ENCODE measurements around the gene GRPEL1.
A peak's percentile ranks its signal among the peaks of the same experiment; 100 is the strongest.
"Not testable (repeated sequence)": the region's sequence is repeated elsewhere in the genome, so short reads cannot be mapped to it uniquely, and the experiment has no call there.

GRPEL1 gene

DNA sequence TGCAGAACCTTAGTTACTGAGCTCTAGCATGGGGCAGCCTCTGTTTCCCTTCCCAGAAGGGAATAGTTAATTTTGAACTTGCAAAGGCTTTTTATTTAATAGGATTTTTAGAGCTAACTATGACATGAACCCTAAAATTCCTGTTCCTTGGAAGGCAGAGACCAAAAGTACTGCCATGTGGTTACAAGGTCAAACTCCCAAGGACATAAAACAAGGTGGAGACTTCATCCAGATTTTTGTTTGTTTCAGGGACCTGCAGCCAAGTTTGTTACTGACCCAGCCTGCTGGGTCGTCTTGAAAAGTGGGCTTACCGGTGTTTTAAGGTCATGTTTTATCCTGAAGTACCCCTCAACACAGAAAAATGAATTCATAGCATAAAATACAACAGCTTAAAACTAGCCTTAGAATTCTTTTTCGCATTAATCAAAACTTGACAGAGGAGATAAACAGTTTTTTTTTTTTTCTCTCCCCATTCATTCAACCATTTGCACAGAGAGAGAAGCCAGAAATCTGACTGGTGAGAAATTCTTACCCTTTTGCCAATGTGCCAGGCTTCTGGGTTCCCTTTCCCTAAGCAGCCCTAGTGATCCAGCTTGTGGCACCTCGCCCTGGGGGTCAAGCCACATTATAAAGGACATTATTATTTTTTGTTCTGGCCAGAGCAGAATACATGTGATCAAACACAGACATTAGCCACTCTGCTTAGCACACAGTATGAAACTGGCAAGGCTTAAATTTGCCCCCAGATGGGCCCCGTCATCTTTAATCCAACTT is 21.5 kb upstream of the GRPEL1 start:
- no peak for DNase-seq

DNA sequence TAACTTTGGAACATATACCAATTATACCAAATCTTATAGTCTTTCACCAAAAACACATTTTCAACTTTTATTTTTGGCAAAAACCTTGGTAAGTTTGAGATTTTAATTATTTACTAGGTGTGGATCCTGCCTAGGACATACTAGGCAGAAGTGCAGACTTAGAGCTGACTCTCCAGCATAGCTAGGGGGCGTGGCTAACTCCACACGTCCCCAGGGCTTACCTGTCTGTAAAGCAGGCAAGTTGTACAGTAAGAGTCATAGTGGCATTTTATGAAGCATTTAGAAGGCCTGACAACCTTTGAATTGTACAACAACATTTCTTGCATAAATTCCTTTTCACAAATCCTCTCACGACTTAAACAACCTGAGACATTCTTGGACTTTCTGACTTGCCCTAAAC is 19.2 kb upstream of the GRPEL1 start:
- no peak for DNase-seq

DNA sequence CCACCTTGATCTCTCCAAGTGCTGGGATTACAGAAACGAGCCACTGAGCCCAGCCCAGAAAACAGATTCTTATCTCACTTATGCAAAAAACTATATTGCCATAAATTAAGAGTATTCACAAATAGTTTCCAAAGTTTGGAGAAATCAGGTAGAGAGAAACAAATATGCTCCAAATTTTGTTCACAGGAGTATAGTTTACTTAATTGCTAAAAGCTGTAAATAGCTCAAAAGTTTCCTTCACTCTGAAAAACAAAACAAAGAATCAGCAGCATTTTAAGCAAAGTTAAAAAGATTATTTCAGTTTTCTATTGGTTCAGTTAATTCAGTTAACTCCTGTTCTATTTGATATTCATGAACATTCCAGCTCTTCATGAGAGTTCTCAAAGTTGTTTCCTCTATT is 18.5 kb upstream of the GRPEL1 start:
- DNase-seq, result no peak

DNA sequence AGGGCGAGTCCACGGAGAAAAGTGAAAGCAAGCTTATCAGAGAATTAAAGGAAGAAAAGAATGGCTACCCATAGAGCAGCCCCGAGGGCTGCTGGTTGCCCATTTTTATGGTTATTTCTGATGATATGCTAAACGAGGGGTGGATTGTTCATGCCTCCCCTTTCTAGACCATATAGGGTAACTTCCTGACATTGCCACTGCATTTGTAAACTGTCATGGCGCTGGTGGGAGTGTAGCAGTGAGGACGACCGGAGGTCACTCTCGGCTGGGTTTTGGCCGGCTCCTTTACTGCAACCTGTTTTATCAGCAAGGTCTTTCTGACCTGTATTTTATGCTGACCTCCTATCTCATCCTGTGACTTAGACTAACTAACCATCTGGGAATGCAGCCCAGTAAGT is 16.7 kb upstream of the GRPEL1 start:
- not testable (repeated sequence) for DNase-seq

DNA sequence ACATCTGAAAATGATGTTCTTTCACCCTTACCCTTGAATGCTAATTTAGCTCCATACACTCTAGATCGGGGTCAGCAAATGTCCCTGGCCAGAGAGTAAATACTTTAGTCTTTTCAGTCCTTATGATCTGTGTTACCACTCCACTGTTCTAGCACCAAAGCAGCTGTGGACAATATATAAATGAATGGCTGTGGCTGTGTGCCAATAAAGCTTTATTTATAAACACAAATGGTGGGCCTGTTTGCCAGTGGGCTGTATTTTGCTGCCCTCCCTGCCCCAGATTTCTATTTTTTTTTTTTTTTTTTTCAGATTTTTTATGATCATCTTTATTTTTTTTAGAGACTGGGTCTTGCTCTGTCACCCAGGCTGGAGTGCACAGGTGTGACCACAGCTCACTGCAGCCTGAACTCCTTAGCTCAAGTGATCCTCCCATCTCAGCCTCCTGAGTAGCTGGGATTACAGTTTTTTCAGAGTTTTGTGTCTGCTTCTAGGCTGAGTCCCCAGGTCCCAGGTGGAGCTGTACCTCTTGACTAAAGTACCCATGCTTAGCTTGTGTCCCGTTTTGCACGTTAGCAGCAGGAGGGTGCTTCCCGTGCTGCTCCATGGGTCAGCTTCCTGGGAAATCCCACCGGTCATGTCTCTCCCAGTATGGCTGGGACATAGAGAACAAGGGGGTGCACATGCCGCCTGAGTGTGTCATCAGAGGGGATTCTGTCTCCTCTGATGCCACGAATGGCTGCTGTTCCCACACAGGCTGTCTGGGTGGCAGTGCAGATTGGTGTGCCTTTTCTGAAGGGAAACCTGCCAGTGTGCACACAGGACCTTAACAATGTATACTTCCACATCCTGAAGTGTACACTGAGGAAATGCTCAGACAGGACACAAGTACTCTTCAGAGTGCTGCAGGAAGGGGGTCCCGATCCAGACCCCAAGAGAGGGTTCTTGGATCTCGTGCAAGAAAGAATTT is 16.0 kb upstream of the GRPEL1 start:
- no peak for DNase-seq

DNA sequence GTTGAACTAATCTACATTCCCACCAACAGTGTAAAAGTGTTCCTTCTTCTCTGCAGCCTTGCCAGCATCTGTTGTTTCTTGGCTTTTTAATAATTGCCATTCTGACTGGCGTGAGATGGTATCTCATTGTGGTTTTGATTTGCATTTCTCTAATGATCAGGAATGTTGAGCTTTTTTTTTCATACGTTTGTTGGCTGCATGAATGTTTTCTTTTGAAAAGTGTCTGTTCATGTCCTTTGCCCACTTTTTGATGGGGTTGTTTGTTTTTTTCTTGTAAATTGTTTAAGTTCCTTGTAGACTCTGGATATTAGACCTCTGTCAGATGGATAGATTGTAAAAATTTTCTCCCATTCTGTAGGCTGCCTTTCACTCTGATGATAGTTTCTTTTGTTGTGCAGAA is 12.0 kb upstream of the GRPEL1 start:
- DNase-seq, result not testable (repeated sequence)

DNA sequence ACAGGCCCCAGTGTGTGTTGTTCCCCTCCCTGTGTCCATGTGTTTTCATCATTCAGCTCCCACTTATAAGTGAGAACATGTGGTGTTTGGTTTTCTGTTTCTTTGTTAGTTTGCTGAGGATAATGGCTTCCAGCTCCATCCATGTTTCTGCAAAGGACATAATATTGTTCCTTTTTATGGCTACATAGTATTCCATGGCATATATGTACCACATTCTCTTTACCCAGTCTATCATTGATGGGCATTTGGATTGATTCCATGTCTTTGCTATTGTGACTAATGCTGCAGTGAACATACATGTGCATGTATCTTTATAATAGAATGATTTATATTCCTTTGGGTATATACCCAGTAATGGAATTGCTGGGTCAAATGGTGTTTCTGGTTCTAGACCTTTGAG is 11.6 kb upstream of the GRPEL1 start:
- DNase-seq, result not testable (repeated sequence)

DNA sequence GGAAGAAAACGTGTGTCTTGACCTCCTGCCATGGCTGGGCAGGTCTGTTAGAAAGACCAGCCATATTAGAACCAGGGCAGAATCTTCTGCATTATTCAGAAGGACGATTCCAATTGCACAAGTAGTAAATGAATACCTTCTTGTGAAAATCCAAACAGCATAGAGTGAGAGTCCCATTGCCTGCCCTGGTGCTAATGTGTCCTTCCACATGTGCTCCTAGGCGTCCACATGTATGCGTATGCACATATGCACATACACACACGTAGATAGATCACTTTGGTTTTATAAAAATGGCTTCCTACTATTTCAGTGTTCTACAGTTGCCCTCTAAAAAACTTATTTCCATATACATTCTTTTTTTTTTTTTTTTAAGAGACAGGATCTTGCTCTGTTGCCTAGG is 10.2 kb upstream of the GRPEL1 start:
- DNase-seq, result no peak

DNA sequence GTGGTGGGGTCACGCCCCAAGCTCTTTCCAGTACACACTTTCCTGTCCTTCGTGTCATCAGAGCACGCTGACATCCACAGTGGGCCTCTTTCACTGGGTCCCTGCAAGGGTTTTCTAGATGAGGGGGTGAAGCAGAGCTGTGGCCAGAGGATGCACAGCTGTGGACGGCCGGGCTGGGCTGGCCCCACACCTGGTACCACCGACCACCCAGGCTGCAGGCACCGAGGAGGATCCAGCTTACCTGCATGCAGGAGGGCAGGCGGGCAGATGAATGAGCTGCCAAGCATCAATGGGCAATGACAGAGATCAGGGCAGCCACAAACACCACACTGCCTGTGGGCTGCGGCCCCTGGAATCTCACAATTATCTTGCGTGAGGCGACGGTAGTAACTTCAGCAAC is 9.5 kb upstream of the GRPEL1 start:
- DNase-seq, result no peak

DNA sequence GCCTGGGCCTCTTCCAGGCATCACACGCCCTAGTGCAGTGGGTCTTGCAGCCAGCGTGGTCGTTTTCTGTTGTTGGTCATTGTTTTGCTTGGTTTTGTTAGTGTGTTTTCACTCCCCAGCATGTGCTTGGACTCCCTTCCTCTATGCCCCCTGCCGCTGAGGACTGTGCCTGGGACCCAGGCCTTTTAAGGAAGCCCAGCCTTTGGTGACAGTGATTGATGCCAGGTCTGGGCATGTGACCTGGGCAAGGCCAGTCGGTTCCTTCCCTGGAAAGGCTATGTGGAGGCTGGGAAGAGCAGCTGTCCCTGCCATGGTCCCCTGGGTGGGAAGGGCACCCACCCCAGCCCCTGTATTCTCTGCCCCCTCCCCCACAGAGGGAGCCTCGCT is 8.8 kb upstream of the GRPEL1 start:
- no peak for DNase-seq

DNA sequence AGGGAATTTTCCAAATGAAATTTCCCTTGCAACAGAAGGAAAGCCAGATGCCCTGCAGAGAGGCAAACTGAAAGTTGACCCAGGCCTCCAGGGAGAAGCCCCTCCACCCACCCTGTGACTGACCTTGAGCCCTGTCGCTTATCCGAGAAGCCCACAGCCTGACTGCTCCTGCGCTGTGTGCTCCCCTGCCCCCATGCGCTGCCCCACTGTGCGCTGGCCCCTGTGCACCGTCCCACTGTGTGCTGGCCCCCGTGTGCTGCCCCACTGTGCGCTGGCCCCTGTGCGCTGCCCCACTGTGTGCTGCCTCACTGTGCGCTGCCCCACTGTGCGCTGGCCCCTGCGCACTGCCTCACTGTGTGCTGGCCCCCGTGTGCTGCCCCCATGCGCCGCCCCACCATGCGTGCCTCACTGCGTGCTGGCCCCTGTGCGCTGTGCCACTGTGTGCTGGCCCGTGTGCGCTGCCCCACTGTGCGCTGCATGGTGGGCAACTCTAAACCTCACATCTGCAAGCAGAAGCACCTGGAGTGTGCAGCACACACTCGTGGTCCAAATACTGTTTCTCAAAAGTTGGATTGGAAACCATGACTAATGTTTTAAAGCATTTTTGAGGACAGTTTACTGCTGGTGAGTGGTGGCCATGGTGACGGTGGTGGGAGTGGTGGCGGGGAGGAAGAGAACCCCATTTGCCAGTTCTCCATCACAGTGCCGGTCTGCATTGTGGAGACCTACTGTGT is 8.3 kb upstream of the GRPEL1 start:
- DNase-seq, result no peak

DNA sequence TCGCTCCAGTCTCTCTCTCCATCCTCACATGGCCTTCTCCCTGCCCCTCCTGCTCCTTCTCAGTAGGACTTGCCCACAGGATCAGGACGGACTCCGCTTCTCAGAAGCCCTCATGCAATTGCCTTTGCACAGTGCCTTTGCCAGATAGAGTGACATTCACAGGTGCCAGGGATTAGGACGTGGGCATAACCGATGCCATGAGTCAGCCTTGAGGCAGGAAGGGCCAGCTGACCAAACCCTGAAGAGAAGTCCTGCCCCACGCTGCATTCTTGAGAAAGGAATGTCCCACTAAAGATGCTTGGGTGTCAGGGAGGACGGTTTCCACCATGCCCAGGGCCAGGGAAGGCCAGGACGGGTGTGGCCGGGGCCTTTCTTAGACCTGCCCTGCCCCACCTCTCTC is 6.6 kb upstream of the GRPEL1 start:
- DNase-seq, result no peak

DNA sequence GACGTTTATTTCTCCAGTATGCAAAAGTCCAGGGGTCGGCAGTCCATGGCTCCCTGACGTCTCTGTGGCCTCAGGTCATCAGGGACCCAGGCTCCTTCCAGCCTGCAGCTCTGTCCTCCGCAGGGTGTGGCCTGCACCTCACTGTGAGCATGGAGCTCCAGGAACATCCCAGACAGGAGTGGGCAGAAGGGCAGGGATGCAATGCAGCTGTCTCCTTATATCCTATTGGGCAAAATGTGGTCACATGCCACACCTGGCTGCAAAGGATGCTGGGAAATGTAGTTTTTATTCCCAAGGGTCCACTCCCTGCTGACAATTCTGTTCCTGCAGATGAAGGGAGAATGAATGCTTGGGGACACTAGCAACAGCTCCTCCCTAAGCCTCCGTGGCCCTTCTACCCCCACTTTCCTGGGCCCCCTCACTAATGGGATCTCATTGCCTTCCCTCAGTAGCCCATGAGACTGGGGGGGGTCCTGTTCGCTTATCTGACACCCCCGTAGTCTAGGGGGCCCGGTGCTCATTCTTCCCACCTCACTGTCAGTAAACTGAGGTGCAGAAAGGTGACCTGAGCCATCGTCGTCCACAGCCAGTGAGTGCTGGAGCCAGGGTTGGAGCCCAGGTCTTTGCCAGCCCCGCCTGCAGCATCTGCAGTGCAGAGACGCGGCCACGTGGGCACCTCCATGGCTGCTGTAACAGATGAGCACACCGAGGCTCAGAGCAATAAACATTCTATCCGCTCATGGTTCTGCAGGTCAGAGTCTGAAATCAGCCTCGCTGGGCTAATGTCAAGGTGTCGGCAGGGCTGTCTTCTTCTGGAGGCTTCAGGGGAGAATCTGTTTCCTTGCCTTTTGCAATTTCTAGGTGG is 5.9 kb upstream of the GRPEL1 start:
- peak; percentile 38 for DNase-seq

DNA sequence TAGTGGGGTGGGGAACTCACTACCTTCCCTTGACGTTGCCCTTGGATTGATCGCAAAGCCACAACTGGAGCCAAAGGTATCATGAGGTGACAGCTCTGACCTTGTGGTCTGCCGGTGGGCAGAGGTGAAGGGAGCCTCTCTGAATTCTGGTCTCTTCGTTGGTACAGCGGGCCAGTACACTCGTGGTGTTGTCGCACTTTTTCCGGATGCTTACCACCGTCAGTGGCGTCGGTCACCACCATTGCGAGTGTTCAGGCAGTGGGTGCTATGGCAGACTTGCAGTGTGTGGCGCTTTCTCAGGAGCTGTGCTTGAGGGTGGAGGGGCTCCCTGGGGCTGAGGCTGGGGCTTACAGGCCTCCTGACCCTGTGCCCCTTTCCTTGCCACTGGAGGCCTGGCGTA is 5.2 kb upstream of the GRPEL1 start:
- no peak for DNase-seq

DNA sequence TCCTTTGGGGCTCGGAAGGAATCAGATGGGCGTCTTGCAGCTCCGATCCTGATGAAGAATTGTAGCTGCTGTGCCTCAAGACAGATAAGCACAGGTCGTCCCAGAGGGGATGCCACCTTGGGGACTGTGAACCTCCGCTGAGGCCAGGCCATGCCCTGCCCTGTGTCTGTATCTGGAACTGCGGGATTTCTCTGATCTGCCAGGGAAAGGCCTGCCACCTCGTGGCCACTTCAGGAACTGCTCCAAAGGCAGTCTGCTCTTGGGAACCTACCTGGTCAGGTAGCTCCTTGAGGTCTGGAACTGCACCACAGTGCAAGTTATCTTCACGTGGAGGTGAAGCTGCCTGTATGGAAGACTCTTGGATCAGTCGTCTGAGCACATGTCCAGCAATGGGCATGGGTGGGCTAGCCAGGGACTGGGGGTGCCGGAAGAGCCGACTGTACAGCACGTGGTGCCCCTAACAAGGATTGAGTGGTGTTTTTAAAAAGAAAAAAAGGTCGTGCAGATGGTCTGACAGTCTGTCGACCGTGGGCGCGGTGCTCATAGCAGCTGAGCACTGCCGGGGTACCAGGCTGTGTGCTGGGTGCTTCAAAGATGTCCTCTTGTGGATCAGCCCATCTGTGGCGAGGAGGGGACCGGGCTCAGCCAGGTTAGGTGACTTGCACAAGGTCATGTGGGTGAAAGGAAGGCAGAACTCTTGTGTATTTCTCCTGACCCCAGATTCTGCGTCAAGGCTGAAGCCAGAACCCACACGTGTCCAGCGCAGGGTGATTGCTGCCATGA is 3.1 kb upstream of the GRPEL1 start:
- peak; percentile 72 for DNase-seq

DNA sequence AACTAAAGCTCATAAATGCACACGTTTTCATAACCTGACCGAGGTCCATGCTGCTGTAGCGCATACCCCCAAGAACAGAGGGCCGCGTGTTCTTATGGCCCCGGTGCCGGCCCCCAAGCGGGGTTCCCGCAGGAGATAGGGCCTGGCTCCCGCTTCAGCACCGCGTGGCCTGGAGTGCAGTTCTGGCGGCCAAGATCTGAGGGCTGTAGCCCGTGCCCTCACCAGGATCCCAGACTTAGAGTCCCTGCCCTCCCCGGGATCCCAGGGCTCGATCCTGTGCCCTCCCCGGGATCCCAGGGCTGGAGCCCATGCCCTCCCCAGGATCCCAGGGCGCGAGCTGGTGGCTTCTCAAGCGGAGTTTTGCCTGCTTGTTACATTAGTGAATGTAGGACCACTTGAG is 1.0 kb upstream of the GRPEL1 start:
- no peak for DNase-seq

DNA sequence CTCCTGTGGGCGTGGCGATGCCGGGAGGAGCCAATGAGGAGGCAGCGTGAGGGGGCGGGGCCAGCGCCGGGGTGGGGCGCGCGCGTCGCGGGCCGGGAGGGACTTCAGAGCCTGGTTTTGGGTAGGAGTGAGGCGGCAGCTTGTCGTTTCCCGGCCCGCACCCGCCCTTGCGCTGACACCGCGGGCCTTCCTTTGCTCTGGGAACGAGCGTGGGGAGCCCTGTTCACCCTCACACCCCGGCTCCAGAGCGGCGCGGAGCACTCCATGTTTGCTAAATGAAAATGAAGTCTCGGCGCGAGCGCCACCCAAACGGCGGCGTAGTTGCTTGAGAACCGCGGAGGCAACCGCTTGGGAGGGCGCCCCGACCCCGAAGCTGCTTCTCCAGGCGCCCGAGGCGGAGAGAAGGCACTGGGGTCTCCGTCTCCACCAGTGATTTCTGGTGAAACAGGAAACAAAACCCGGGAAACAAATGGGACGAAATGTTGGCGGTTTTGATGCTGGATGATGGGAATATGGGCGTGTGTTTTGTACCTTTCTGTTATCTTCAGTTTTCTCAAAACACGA is 497 bp upstream of the GRPEL1 start:
- no peak for DNase-seq

DNA sequence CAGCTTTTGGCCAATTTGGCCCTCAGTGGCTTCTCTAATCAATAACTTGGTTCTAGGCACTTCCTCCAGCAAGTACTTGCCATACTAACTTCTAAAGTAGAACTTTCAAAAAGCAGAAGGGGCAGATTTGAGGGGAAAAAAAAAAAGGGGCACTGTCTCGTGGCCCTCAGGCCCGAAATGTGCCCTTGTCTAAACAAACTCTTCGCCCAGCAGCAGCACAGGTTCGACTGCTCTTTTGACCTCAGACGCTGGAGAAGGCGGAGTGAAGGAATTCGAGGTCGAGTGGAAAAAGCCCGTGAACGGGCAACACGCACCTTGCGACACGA is 775 bp downstream of the GRPEL1 start:
- no peak for DNase-seq

DNA sequence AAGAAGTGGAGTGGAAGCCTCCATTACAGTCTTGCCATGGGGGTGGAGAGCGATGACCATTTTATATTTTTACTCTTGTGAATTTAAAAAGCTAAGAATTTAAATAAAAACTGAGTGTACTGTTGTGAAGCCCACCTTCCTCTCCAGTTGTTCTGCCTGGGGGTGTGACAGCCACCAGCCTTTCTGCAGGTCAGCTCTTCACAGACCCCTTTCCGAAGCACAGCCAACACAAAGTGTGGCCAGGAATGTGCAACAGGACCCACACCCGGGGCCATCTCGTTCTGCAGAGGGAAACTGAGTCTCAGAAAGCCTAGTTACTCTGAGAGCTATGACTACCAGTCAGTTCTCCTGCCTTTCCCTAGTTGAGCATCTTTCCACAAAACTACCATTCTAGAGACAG is 1.4 kb downstream of the GRPEL1 start:
- DNase-seq, result no peak

DNA sequence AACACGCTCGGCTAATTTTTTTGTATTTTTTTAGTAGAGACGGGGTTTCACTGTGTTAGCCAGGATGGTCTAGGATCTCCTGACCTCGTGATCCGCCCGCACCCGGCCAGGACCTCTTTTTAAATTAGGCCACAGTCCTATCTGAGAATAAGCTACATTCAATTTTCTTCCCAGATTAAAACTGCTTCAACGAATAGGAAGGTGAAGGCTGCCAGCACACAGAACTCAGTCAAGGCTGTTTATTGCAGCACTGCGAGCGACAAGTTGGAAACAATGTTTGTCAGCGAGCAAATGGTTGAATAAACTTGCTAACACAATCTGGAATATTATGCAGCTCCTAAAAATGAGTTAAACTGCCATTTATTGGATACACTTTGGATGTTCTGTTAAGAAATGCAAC is 1.9 kb downstream of the GRPEL1 start:
- DNase-seq, result no peak

DNA sequence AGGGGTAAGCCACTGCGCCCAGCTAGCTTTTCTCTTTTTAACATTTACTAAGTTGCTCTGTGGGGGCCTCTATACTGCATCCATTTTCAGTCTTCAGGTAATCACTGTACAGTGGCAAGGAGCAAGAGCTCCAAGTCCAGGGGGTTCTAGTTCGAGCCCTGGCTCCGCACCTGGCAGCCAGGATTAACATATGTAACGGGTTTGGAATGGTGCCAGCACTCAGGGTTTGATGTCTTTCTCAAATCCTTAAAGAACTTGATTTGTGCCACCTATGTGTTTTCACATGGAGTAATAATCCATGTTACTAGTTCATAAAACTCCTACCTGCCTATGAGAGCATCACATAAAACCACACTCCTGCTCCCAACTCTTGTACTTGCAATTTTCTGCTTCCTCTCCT is 4.5 kb downstream of the GRPEL1 start:
- no peak for DNase-seq

DNA sequence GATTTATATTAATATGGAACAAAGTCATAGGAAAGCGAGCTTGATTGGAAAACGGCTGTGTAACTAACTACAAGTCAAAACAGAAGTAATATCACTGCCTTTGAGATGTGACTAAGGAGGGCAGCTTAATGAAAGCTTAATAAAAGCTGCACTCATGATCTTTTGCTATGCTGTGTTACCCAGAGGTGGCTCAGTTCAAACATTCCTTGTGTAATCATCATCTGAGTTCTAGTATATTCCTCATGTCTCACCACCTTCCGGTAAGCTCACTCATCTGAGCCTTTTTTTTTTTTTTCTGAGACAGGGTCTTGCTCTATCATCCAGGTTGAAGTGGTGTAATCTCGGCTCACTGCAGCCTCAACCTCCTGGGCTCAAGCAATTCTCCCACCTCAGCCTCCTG is 5.0 kb downstream of the GRPEL1 start:
- DNase-seq, result no peak
